LNCaP clone FGC (cell line): Measurements from ENCODE around the gene RHOXF2.
"Not testable (repeated sequence)": the region's sequence is repeated elsewhere in the genome, so short reads cannot be mapped to it uniquely, and the experiment has no call there.

Experiments used
- DNase-seq: peaks from one replicate; pipeline ENCODE4 v3.0.0-alpha.2; 2011; ENCODE audit warnings: low read depth
- H3K4me3 ChIP-seq: 2 replicates; pipeline ENCODE4 v1.5.1; 2011; ENCODE audit warnings: mild to moderate bottlenecking, low read depth, low read length, control low read depth
- CTCF ChIP-seq: IDR thresholded peaks from 2 replicates; pipeline ENCODE4 v1.5.1; 2012; ENCODE audit warnings: mild to moderate bottlenecking; ENCODE audit not compliant: control insufficient read depth, insufficient read depth; ENCODE audit errors: extremely low read depth

The RHOXF2 gene

GRCh38 chrX:120136840-120137239 lies 21.6 kb upstream of the RHOXF2 start:
- no peak overlapping the region for H3K4me3 ChIP-seq
- no peak for DNase-seq
- no peak for TF ChIP-seq CTCF

- H3K4me3 ChIP-seq, result no peak overlapping the region
- DNase-seq, result no peak
- TF ChIP-seq CTCF, result no peak
These were observed 21.0 kb upstream of the RHOXF2 start for GRCh38 chrX:120137439-120137838.

- no peak for DNase-seq
- no peak for TF ChIP-seq CTCF
- no peak overlapping the region for H3K4me3 ChIP-seq
These were observed 18.0 kb upstream of the RHOXF2 start for GRCh38 chrX:120140293-120140981.

GRCh38 chrX:120144178-120144844 lies 14.1 kb upstream of the RHOXF2 start:
- no peak for DNase-seq
- no peak for TF ChIP-seq CTCF
- no peak overlapping the region for H3K4me3 ChIP-seq

GRCh38 chrX:120145295-120145925 lies 13.0 kb upstream of the RHOXF2 start:
- H3K4me3 ChIP-seq, result no peak overlapping the region
- no peak for TF ChIP-seq CTCF
- no peak for DNase-seq

- not testable (repeated sequence) for DNase-seq, H3K4me3 ChIP-seq
These were observed 12.1 kb upstream of the RHOXF2 start for GRCh38 chrX:120146323-120146722.

- no peak overlapping the region for H3K4me3 ChIP-seq
- no peak for DNase-seq
- no peak for TF ChIP-seq CTCF
These were observed 10.9 kb upstream of the RHOXF2 start for GRCh38 chrX:120147537-120147936.

GRCh38 chrX:120150109-120150744 lies 8.2 kb upstream of the RHOXF2 start:
- not testable (repeated sequence) for DNase-seq, H3K4me3 ChIP-seq

GRCh38 chrX:120159086-120159485 lies 673 bp downstream of the RHOXF2 start:
- not testable (repeated sequence) for H3K4me3 ChIP-seq, DNase-seq

- H3K4me3 ChIP-seq, DNase-seq: not testable (repeated sequence)
These were observed 34.8 kb downstream of the RHOXF2 start for GRCh38 chrX:120193254-120193653.

GRCh38 chrX:120193720-120194119 lies 35.3 kb downstream of the RHOXF2 start:
- not testable (repeated sequence) for DNase-seq, H3K4me3 ChIP-seq
